Head of caudate nucleus (tissue), 42 donors: ENCODE measurements around the gene ERC1.
"Not testable (repeated sequence)": the region's sequence is repeated elsewhere in the genome, so short reads cannot be mapped to it uniquely, and the experiment has no call there.

Experiments
- DNase-seq, 42 donors: peaks; one replicate each; pipeline versions ENCODE4 v3.0.0 to v3.0.0-alpha.2; 2020 to 2021; ENCODE audit warnings: mixed read lengths in 7 of 42
- intact Hi-C: fragments of 100-400 bp; cut with DNase I; formaldehyde crosslinking; loops from one replicate; pipeline ENCODE4 v1.15.0; 2022

Gene ERC1

DNA sequence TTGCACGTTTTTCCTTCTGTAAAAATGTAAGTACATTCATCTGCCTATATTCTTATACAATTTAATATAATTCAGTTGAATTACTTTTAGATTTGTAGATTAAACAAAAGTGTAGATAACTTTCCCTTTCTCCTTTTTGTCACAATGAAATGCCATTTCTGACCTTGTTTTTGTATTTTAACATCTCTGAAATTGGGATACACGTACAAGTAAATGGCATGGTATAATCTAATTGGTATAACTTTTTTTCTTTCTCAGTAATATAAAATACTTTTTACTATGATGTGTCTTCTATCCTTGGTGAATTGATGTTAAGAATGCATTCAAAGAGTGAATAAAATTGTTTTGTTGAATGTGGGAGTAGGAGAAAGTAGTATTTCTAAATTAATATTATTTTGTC lies 210.0 kb downstream of the ERC1 start:
- intact Hi-C loops = no loop called here
- DNase-seq = no peak

DNA sequence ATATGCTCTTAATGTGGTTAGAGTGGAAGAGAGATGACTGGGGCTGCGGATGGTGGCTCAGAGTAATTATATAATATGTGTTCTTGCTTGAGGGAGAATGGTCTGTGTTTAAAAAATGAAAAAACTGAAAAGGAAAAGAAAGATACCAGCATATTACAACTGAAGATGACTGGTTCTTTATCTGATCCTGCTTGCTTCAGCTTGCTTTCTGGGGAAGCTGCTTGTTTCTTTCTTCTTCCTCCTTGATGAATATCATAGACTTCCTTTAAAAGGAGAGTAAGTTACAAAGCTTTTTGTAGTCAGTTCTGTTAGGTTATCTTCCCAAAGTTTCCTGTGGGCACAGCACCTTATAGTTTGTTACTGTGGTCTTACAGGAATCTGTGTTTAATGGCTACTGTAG lies 210.9 kb downstream of the ERC1 start:
- intact Hi-C loops = no loop called here
- no peak for DNase-seq

DNA sequence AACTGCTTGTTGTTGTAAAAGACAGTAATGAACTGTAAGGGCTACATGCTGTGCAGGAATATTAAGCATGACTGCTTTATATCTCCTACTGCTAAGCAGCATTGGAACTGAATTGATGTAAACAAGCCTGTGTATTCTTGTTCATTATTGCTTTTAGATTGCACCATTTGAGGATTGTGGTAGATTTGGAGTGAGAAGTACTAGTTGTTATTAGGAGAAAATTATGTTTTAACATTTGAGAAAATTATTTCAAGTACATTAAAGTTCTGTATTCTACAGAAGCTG lies 212.7 kb downstream of the ERC1 start:
- DNase-seq = no peak
- intact Hi-C loops = no loop called here

DNA sequence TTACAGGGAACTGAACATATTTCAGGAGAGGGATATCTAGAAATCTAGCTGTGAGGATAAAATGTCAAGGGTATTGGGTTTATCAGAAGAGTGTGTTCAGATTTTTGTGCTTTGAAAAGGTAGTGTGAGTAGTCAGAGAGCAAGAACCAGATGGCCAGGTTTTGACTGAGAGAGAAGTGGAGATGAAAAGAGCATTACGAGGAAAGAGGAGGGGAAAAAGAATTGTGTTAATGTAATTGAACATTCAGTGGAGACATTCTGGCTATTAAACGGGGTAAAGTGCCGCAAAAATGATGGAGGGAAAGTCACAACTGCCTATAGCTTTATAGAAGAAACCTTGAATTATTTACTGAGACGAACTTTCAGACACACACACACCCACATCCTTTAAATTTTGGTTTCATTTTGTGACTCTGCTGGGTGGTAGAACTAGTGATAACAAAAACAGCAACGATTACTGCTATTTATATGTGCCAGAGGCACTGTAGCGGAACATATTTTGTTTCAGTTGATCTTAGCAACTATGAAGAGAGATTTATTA lies 213.6 kb downstream of the ERC1 start:
- intact Hi-C loops = no loop called here
- DNase-seq = no peak

DNA sequence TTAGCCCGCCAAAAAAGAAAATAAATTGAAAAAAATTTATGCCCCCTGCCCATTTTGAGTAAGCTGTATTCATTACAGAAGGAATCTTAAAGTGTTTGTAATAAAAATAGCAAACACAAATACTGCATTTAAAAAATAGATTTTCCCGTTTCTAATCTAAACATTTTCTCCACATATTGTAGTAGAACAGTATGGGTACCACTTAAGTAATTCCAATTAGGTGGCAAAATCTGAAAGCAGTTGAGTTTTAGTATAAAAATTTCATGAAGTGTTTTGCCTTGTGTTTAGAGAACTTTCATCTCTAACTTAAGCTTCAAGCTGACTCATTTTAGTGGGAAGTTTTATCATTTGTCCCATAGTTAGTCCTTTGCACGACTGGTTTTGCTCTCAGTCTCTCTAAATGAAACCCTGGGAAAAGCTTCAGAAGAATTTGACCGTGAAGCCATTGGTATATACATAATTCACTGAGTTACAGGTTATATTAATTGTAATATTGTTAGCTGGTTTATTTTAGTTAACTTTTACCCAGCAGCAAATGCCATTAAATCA lies 214.6 kb downstream of the ERC1 start:
- no peak for DNase-seq
- intact Hi-C loops = no loop called here

DNA sequence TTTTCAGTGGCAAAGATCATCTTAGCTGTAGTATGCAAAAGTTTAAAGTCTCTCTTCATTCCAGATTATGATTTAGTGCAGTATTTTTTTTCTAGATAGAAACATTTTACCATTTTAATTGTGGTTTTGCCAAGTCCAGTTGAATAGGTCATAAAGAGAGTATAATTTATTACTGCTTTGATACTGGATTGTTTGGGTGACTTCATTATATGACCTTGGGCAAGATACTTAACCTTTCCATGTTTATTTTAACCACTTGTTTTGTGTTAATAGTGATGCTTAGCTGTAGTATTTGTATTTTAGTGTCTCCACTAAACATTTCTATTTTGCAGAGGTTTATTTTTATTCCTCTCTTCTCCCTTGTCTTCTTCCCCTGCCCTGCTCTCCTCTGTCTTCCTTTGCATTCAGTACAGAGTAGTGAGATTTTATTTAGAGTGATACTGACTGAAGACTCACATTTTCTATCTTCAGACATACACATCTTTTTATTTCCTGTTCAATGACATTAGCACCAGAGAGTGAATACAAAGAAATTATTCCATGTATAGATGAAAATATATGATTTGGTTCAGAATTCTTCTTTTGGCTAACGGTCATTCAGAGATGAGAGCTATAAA lies 215.2 kb downstream of the ERC1 start:
- intact Hi-C loops = no loop called here
- DNase-seq = no peak

DNA sequence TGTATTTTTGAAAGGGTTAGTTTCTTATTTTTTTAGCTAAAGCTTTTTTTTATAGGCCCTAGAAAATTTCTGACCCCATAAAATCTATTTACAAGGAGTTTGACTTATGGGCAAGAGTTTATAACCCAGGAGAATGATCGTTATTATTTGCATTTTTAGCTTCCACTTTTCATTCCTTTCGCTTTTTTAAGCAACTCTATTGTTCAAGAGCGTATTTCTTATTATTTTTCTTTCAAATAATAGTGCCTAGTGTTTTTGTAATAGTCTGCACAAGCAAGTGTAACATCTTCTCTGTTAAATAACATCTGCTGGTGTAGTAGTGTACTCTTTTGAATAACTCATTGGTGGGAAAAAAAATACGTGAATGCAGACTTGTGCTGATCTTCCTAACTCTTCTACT lies 216.3 kb downstream of the ERC1 start:
- intact Hi-C loops = no loop called here
- no peak for DNase-seq

DNA sequence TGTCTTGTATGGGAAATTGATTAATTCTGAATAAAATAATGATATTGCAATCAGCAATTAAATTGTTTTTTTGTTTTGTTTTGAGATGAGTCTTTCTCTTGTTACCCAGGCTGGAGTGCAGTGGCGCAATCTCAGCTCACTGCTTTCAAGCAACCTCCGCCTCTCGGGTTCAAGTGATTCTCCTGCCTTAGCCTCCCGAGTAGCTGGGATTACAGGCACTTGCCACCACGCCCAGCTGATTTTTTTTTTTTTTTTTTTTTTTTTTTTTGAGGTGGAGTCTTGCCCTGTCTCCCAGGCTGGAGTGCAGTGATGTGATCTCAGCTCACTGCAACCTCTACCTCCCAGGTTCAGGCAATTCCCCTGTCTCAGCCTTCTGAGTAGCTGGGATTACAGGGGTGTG lies 217.7 kb downstream of the ERC1 start:
- DNase-seq, intact Hi-C loops: not testable (repeated sequence)

DNA sequence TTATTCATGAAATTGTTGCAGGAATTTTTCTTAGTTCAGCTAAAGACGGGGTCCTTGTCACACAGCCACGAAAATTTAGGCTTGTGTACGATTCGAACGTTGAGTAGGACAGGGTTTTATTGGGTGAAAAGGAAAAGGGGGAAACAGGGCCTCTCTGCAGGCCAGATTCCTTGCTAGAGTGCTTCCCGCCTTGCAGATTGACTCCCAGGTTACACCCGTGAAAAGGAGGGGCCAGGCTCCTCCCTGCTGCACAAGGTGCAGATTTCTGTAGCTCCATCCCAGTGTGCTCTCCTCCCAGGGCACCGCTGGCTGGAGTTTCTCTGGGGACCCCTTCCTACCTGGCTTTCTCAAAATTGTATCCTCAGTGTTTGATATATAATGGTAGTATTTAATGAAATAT lies 221.5 kb downstream of the ERC1 start:
- no peak for DNase-seq
- intact Hi-C loops = no loop called here

DNA sequence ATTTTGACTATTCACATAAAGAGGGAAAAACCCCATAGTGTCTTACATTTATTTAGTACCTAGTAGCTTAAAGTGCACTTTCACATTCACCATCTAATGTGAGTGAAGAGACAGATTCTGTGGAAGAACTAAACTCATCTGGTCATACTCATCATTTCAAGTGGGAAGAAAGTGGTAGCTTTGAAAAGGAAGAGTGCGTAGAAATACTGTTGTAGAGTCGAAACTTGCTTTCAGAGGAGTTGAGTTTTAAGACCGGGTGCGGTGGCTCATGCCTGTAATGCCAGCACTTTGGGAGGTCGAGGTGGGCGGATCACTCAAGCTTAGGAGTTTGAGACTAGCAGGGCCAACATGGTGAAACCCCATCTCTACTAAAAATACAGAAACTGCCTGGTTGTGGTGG lies 222.2 kb downstream of the ERC1 start:
- no peak for DNase-seq
- intact Hi-C loops = no loop called here

DNA sequence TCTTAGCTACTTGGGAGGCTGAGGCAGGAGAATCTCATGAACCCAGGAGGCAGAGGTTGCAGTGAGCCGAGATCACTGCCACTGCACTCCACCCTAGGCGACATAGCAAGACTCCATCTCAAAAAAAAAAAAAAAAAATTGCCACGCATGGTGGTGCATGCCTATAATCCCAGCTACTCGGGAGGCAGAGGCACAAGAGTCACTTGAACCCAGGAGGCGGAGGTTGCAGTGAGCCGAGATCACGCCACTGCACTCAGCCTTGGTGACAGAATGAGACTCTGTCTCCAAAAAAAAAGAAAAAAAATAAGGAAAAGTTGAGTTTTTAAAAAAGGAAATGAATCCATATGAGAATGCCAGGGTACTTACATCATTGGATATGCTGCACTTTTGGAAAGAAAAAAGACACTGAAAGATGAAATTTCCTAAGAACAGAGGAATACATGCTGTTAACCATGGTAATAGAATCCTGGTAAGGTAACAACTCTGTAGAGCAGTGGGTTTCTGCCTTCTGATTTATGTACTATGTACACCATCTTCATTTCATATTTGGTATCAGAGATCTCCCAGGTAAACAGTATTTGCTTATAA lies 222.7 kb downstream of the ERC1 start:
- DNase-seq = no peak
- intact Hi-C loops = no loop called here

DNA sequence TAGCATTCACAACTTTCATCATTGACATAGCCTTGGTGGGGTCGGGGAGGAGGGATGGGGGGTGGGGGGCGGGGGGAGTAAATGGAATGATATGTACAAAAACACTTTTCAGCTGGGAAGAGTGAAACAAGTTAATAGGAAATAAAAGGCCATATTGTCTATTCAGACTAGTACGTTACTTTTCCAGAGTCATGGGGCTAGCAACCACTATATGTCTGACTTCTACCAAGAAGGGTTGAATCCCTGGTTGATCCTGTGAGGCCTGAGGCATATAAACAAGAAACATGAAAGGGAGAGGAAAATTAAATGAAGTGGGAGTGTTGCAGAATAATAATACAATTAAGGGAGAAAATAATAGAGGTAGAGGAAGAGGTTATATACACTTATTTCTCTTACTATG lies 225.5 kb downstream of the ERC1 start:
- no peak for DNase-seq
- intact Hi-C loops = no loop called here

DNA sequence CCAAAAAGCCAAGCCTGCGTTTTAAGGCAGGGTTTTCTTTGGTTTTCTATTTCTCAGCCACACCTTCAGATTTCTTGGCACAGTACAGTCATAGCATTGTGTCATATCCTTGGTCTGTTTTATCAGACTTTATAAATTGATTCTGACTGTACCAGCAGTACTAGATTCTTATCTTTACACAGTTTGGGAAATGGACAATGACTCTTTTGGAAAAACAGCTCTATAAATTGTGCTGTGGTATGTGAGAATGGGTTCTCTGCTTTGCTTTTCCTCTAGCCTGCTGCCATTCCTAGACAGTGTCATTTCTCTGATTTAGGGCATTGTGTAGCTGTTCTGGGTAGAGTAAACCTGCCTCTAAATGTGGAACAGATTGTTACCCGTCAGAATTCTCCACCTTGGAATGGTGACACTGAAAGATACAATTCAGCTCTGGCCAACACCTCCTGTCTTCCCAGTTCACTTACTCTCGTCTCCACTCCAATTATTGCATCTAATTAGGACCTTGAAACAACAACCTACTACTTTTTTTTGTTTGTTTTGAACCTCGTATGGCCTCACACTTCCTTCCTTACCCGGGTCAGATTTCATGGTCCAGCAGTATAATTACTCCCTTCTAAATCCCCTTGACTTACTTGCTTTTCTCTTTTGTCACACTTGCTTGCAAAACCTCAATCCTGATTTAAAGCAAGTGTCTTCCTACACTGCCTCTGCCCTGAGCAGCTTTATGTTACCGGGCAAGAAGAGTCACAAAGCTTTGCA lies 226.3 kb downstream of the ERC1 start:
- intact Hi-C loops = no loop called here
- no peak for DNase-seq

DNA sequence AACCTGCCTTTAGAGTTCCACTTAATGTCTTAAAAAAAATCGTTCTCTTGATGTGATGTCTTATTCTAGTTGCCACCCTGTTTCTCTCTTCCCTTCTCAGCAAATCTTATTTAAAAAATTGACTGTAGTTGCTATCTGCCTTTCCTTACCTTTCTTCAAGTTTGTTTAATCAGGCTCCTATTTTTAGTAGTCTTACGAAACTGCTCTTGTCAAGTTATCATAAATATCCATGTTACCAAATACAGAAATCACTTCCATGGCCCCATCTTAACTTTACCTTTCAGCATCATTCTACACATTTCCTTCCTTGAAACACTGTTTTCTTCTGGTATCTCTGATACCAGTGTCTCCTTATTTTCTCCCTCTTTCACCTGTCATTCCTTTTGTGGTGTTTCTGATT lies 227.3 kb downstream of the ERC1 start:
- intact Hi-C loops = no loop called here
- no peak for DNase-seq

DNA sequence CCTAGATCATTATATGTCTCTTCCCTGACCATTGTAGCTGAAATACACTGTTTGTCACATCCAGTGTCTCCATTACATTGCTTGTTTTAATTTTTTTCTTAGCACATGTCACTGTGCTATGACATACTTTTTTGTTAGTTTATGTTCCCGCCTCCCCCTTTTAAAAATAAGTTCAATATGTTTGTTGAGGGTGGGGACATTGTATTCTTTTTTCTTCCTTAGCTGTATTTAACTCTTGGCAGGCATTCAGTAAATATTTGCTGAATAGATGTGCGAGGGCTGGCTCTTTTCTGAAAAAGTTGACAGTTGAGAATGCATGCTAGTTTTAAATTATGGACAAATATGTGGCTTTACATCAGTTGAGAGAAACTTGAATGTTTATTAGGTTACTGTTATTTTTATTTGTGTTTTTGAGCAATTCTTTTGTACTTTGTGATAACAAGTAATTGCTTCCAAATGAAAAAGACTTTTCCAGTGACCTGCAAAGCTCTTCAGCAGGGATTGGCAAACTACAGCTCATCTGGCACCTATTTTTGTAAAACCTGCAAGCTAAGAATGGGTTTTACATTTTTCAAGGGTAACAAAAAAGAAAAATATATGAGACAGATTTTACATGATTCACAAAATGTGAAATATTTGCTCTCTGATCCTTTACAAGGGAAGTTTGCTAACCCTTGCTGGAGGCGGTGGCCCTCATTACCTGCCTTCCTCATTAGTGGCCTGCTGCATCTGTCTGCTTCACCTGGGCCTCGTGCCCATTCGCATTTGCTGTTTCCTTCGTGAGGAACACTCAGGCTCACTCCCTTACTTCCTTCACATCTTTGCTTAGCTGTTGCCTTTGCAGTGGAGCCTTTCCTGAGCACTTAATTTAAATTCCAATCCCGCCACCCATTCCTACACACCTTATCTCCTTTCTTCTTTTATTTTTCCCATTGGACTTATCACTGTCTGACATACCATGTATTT lies 229.4 kb downstream of the ERC1 start:
- intact Hi-C loops = no loop called here
- DNase-seq = no peak

DNA sequence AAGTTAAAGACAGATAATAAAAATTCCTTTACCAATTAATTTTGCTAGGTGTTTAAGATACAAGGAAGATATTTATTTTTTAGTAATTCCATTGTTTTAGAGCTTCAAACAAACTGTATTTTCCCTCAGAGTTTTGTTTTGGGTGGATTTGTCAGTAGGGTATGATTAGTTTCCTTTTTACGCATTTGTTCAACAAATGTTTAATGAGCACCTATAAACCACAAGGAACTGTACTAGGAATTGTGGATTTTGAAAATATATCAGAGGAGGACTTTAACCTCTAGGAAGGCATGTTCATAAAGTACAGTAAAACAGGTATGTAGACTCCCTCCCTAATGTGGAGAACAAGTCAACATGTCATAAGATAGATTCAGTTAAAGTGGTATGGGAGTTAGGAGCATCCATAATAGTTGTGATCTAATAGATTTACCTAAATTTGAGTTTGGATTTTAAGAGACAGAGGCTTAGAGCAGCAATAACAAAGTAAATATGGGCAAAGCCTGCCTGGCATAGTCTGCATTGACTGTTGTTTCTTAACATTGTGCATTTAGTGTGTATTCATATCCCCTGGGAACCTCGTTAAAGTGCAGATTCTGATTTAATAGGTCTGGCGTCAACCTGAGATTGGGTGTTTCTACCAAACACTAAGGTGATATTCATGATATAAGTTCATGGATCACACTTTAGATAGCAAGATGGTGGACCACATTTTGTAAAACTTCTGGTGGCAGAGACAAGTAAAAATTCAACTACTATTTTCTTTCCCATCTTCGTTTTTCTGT lies 232.0 kb downstream of the ERC1 start:
- intact Hi-C loops = no loop called here
- no peak for DNase-seq

DNA sequence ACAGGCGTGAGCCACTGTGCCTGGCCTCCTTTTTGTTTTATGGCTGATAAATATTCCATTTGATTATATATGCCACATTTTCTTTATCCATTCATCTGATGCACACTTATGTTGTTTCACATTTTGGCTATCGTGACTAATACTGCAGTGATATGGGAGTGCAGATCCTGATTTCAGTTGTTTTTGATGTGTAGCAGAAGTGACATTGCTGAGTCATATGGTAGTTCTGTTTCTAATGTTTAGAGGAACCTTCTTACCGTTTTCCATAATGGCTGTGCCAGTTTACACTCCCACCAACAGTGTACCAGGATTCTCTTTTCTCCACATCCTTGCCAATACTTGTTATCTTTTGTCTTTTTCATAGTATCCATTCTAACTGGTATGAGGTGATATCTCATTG lies 235.9 kb downstream of the ERC1 start:
- intact Hi-C loops = no loop called here
- no peak for DNase-seq

DNA sequence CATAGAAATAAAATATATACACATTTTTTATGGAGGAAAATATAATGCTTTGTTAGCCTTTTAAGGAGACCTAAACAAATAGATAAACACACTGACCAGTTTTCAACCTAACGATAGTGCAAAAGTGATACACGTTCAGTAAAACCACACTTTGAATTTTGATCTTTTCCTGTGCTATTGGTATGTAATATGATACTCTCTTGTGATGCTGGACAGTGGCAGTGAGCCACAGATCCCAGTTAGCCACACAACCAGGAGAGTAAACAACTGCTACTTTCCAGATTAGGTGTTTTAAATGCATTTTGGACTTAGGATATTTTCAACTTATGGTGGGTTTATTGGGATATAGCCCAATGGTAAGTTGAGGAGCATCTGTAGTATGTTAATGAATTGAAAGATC lies 243.1 kb downstream of the ERC1 start:
- no peak for DNase-seq
- intact Hi-C loops = no loop called here

DNA sequence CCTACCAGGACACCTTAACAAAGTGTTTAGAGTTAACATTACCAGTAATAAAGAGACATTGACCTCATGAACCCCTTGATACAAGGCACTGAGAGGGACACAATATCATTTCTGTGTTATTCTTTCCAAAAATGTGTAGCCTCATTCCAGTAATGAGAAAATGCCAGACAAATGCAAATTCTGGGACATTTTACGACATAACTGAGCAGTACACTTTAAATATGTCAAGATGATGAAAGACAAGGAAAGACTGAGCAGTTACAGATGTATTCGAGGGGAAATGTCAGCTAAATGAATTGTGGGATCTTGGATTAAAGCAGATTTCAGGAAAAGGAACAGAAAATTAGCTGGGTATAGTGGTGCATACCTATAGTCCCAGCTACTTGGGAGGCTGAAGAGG lies 255.6 kb downstream of the ERC1 start:
- intact Hi-C loops = no loop called here
- DNase-seq = no peak
